OCI-LY1 (cell line): ENCODE measurements around the gene ST3GAL3.

Source experiments
- EZH2 ChIP-seq: fragments of 200-600 bp; sonication (generic), shearing (Covaris generic); IDR thresholded peaks from 2 replicates; pipeline ENCODE4 v1.8.0; 2017; ENCODE audit warnings: borderline replicate concordance, mixed run types, mild to moderate bottlenecking, antibody characterized with exemption, low read length, moderate library complexity, mixed read lengths
- TF ChIP-seq, protein P1 (sequence below): fragments of 200-600 bp; sonication (generic), shearing (Covaris generic); IDR thresholded peaks from 2 replicates; pipeline ENCODE4 v1.5.1; 2017; ENCODE audit warnings: mild to moderate bottlenecking, antibody characterized with exemption, low read length, moderate library complexity, mixed read lengths

GRCh38 chr1:43912607-43913006, 205.3 kb downstream of the ST3GAL3 start:
- TF ChIP-seq, protein P1, sequence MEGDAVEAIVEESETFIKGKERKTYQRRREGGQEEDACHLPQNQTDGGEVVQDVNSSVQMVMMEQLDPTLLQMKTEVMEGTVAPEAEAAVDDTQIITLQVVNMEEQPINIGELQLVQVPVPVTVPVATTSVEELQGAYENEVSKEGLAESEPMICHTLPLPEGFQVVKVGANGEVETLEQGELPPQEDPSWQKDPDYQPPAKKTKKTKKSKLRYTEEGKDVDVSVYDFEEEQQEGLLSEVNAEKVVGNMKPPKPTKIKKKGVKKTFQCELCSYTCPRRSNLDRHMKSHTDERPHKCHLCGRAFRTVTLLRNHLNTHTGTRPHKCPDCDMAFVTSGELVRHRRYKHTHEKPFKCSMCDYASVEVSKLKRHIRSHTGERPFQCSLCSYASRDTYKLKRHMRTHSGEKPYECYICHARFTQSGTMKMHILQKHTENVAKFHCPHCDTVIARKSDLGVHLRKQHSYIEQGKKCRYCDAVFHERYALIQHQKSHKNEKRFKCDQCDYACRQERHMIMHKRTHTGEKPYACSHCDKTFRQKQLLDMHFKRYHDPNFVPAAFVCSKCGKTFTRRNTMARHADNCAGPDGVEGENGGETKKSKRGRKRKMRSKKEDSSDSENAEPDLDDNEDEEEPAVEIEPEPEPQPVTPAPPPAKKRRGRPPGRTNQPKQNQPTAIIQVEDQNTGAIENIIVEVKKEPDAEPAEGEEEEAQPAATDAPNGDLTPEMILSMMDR, result no peak
- TF ChIP-seq EZH2, result no peak
